H7 (cell line): Measurements from ENCODE around the gene TLR7. TPM values are rescaled to one million over a fixed set of nuclear protein-coding genes. Genes with fewer than 3 reads are reported as not detected.

Experiments
- DNase-seq: peaks from one replicate; pipeline ENCODE4 v3.0.0; 2012
- H3K27me3 ChIP-seq: 2 replicates; pipeline ENCODE4 v1.6.0; 2011; ENCODE audit warnings: mild to moderate bottlenecking, low read length; ENCODE audit not compliant: control insufficient read depth, insufficient read depth
- H3K36me3 ChIP-seq: replicated peaks from 2 replicates; pipeline ENCODE4 v1.5.1; 2011; ENCODE audit warnings: low read length; ENCODE audit not compliant: control insufficient read depth, insufficient read depth
- H3K4me3 ChIP-seq: 2 replicates; pipeline ENCODE4 v1.5.1; 2011; ENCODE audit warnings: low read depth, mild to moderate bottlenecking, control low read depth, low read length, moderate library complexity; ENCODE audit not compliant: insufficient read depth
- total RNA-seq: library from RNA; depleted of rRNA; stranded (reverse); fragments of >200 nt; shearing (Covaris generic); gene quantifications from 2 replicates; pipeline ENCODE4 v1.2.3, GENCODE V29; 2014; rRNA removed

Gene TLR7
- total RNA-seq, 1 experiment from 2014 or later = not detected

DNA sequence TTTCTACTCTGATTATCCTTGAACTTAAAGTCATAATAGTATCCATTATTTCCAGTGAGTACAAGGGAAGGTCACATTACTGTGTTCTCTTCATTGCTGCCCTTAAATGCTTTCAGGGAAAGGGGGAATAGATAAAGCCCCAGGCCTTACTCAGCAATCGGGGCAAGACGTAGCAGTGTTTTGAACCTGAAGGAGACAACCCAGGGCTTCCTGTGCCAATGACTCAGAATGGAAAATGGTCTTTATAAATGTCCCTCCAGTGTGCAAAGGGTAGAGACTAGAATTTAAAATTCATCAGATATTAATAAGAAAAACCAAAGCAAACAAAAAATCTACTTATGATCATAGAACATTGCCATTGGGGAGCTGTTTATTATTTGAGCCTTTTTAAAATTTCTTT, 63.3 kb downstream of the TLR7 start:
- H3K27me3 ChIP-seq = no peaks in the 10 kb centered on the region
- H3K36me3 ChIP-seq = no peaks in the 10 kb centered on the region
- no peak overlapping the region for H3K4me3 ChIP-seq
- DNase-seq = no peak

- Histone ChIP-seq H3K36me3 (no peaks in the 10 kb centered on the region), H3K4me3 (no peak overlapping the region), H3K27me3 (no peaks in the 10 kb centered on the region)
- DNase-seq = no peak
Observed at GRCh38 chrX:12932244-12932643, 65.4 kb downstream of the TLR7 start.

- H3K36me3 ChIP-seq = no peaks in the 10 kb centered on the region
- no peaks in the 10 kb centered on the region for H3K27me3 ChIP-seq
- no peak for DNase-seq
- no peak overlapping the region for H3K4me3 ChIP-seq
Observed at GRCh38 chrX:12934850-12935249, 68.0 kb downstream of the TLR7 start.

GRCh38 chrX:12936947-12937346, 70.1 kb downstream of the TLR7 start:
- no peak for DNase-seq
- Histone ChIP-seq H3K36me3 (no peaks in the 10 kb centered on the region), H3K4me3 (no peak overlapping the region), H3K27me3 (no peaks in the 10 kb centered on the region)

Other genes with a start within 250 kb of the TLR7 start
- 57.8 and 65.4 TPM in 2 replicates for gene PRPS2, start 75.7 kb upstream of the TLR7 start, total RNA-seq
- not detected in 2 replicates for gene TLR8, start 39.5 kb downstream of the TLR7 start, total RNA-seq
- 11,693 and 13,183 TPM in 2 replicates for gene TMSB4X, start 108.0 kb downstream of the TLR7 start, total RNA-seq
- 0.07 and 0.18 TPM in 2 replicates for gene FAM9C, start 177.5 kb downstream of the TLR7 start, total RNA-seq